ENCODE data around the gene ABHD16A. TPM values are rescaled to one million over a fixed set of nuclear protein-coding genes. Genes with fewer than 3 reads are reported as not detected.

ABHD16A gene
- total and polyA plus RNA-seq, 2 of the 13 experiments (the other 11 are each of a cell fraction or from before 2014, with no cell fraction given): 43.5 to 45.4 TPM

DNA sequence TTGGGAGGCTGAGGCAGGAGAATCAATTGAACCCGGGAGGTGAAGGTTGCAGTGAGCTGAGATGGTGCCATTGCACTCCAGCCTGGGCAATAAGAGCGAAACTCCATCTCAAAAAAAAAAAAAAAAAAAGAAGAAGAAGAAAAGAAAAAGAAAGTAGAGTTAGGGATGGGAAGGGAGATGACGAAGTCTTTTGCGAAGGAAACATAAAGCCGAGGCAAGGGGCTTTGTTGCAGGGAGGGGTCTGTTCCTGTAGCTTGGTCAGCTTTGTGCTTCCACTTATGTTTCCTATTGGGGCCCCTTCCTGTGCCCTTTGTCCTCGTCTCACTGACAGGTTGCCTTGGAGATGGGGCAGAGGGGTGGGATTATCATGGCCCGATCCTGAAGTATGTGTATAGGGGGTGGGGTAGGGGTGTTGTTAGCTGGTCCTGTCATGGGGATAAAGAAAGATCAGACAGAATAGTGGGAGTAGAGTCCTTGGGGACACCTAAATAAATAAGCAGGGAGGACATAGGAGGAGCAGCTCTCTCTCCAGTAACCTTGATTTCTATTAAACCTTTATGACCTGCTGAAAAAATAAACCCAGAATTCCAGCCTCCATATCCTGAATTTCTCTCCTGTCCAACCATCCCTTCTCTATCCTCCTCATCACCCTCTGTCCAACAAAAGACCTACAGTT, 34.3 kb upstream of the ABHD16A start (continued):
- TF ChIP-seq ZNF747 (CRISPR knock-in tag; IDR thresholded peaks at IDR 0.05; ENCODE audit: borderline replicate concordance): no peak
- no peak for TF ChIP-seq ZBTB8A (CRISPR knock-in tag; IDR thresholded peaks at IDR 0.05; ENCODE audit: borderline replicate concordance, low read depth)
- TF ChIP-seq ZNF580 (CRISPR knock-in tag; IDR thresholded peaks at IDR 0.05; ENCODE audit: borderline replicate concordance, low read depth): no peak
- TF ChIP-seq HES4 (CRISPR knock-in tag; IDR thresholded peaks at IDR 0.05; ENCODE audit: borderline replicate concordance): no peak
- TF ChIP-seq AKNA (CRISPR knock-in tag; IDR thresholded peaks at IDR 0.05; ENCODE audit: borderline replicate concordance): no peak
- TF ChIP-seq ZBTB25 (CRISPR knock-in tag; IDR thresholded peaks at IDR 0.05): no peak
- TF ChIP-seq, protein P1, sequence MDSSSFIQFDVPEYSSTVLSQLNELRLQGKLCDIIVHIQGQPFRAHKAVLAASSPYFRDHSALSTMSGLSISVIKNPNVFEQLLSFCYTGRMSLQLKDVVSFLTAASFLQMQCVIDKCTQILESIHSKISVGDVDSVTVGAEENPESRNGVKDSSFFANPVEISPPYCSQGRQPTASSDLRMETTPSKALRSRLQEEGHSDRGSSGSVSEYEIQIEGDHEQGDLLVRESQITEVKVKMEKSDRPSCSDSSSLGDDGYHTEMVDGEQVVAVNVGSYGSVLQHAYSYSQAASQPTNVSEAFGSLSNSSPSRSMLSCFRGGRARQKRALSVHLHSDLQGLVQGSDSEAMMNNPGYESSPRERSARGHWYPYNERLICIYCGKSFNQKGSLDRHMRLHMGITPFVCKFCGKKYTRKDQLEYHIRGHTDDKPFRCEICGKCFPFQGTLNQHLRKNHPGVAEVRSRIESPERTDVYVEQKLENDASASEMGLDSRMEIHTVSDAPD (CRISPR knock-in tag; IDR thresholded peaks at IDR 0.05): no peak
- TF ChIP-seq KLF15 (CRISPR knock-in tag; IDR thresholded peaks at IDR 0.05; ENCODE audit: borderline replicate concordance): no peak
- TF ChIP-seq NCOA5 (CRISPR knock-in tag; IDR thresholded peaks at IDR 0.05): no peak
- TF ChIP-seq, protein P2, sequence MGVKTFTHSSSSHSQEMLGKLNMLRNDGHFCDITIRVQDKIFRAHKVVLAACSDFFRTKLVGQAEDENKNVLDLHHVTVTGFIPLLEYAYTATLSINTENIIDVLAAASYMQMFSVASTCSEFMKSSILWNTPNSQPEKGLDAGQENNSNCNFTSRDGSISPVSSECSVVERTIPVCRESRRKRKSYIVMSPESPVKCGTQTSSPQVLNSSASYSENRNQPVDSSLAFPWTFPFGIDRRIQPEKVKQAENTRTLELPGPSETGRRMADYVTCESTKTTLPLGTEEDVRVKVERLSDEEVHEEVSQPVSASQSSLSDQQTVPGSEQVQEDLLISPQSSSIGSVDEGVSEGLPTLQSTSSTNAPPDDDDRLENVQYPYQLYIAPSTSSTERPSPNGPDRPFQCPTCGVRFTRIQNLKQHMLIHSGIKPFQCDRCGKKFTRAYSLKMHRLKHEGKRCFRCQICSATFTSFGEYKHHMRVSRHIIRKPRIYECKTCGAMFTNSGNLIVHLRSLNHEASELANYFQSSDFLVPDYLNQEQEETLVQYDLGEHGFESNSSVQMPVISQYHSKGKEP (CRISPR knock-in tag; IDR thresholded peaks at IDR 0.05): no peak
- peak; percentile 49 for TF ChIP-seq HDAC1 (CRISPR knock-in tag; IDR thresholded peaks at IDR 0.05)
- no peak for TF ChIP-seq TSC22D2 (CRISPR knock-in tag; IDR thresholded peaks at IDR 0.05; ENCODE audit: borderline replicate concordance)
- TF ChIP-seq ZNF619 (CRISPR knock-in tag; IDR thresholded peaks at IDR 0.05): no peak
- TF ChIP-seq ZNF616 (CRISPR knock-in tag; IDR thresholded peaks at IDR 0.05; ENCODE audit: low read depth): no peak
- TF ChIP-seq MXI1 (IDR thresholded peaks at IDR 0.05; ENCODE audit: borderline replicate concordance, low read depth, low read length): peak; percentile 75; the same call in 1 of the 3 replicates
- TF ChIP-seq ZSCAN29 (CRISPR knock-in tag; conservative IDR thresholded peaks at IDR 0.05): no peak
- TF ChIP-seq, protein P3, sequence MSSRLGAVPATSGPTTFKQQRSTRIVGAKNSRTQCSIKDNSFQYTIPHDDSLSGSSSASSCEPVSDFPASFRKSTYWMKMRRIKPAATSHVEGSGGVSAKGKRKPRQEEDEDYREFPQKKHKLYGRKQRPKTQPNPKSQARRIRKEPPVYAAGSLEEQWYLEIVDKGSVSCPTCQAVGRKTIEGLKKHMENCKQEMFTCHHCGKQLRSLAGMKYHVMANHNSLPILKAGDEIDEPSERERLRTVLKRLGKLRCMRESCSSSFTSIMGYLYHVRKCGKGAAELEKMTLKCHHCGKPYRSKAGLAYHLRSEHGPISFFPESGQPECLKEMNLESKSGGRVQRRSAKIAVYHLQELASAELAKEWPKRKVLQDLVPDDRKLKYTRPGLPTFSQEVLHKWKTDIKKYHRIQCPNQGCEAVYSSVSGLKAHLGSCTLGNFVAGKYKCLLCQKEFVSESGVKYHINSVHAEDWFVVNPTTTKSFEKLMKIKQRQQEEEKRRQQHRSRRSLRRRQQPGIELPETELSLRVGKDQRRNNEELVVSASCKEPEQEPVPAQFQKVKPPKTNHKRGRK (CRISPR knock-in tag; IDR thresholded peaks at IDR 0.05): no peak
- peak; percentile 64 for TF ChIP-seq SKI (IDR thresholded peaks at IDR 0.05; ENCODE audit: partially characterized antibody)
